ENCODE results near the gene BTG2. TPM values are rescaled to one million over a fixed set of nuclear protein-coding genes. Genes with fewer than 3 reads are reported as not detected.
"Not testable (repeated sequence)": the region's sequence is repeated elsewhere in the genome, so short reads cannot be mapped to it uniquely, and the experiment has no call there.

Gene BTG2
- total RNA-seq, 2 donors from 2014 or later: 132 to 254 TPM

GRCh38 chr1:203308923-203309331 is 3.6 kb downstream of the BTG2 start:
- TF ChIP-seq CTCF (IDR thresholded peaks at IDR 0.05): no peak
- Histone ChIP-seq H3K36me3 (peaks cover 44% of the 10 kb centered on the region), H3K4me3 (peak overlapping the region; percentile 95 to 97), H3K27ac (peak overlapping the region; percentile 100), H3K9me3 (no peaks in the 10 kb centered on the region), H3K4me1 (peaks cover 0 to 46% of the 10 kb centered on the region in 2 donors), H3K27me3 (no peaks in the 10 kb centered on the region)
- no peak for DNase-seq (ENCODE audit: low spot score)

GRCh38 chr1:203311368-203312301 is 6.3 kb downstream of the BTG2 start:
- DNase-seq (ENCODE audit: low spot score): no peak
- Histone ChIP-seq H3K27me3 (no peaks in the 10 kb centered on the region), H3K36me3 (peaks cover 44% of the 10 kb centered on the region), H3K27ac (peak overlapping the region; percentile 100), H3K4me3 (no peak overlapping the region), H3K9me3 (no peaks in the 10 kb centered on the region), H3K4me1 (peaks cover 0 to 42% of the 10 kb centered on the region in 2 donors)
- no peak for TF ChIP-seq CTCF (IDR thresholded peaks at IDR 0.05)

- DNase-seq (ENCODE audit: low spot score); H3K9me3 ChIP-seq; H3K27me3 ChIP-seq; H3K27ac ChIP-seq; H3K4me3 ChIP-seq: not testable (repeated sequence)
- peaks cover 18% of the 10 kb centered on the region for H3K36me3 ChIP-seq
- H3K4me1 ChIP-seq: peaks cover 0 to 31% of the 10 kb centered on the region in 2 donors
These were observed 8.9 kb downstream of the BTG2 start for GRCh38 chr1:203314025-203314759.

- Histone ChIP-seq H3K36me3 (peaks cover 2% of the 10 kb centered on the region), H3K27me3 (no peaks in the 10 kb centered on the region), H3K4me1 (peaks cover 0 to 34% of the 10 kb centered on the region in 2 donors), H3K9me3 (no peaks in the 10 kb centered on the region), H3K27ac (peak overlapping the region; percentile 61 to 63), H3K4me3 (no peak overlapping the region)
- no peak for TF ChIP-seq CTCF (IDR thresholded peaks at IDR 0.05)
- peak; percentile 89 for DNase-seq (ENCODE audit: low spot score)
These were observed 11.3 kb downstream of the BTG2 start for GRCh38 chr1:203316626-203317093.

GRCh38 chr1:203317429-203318228 is 12.3 kb downstream of the BTG2 start:
- no peaks in the 10 kb centered on the region for H3K36me3 ChIP-seq
- H3K4me1 ChIP-seq: peaks cover 0 to 44% of the 10 kb centered on the region in 2 donors
- no peak for DNase-seq (ENCODE audit: low spot score)
- no peaks in the 10 kb centered on the region for H3K9me3 ChIP-seq
- no peaks in the 10 kb centered on the region for H3K27me3 ChIP-seq
- peak overlapping the region; percentile 61 to 63 for H3K27ac ChIP-seq
- no peak for TF ChIP-seq CTCF (IDR thresholded peaks at IDR 0.05)
- no peak overlapping the region for H3K4me3 ChIP-seq
